Measurements from ENCODE around the gene PLB1.

Gene PLB1, protein sequence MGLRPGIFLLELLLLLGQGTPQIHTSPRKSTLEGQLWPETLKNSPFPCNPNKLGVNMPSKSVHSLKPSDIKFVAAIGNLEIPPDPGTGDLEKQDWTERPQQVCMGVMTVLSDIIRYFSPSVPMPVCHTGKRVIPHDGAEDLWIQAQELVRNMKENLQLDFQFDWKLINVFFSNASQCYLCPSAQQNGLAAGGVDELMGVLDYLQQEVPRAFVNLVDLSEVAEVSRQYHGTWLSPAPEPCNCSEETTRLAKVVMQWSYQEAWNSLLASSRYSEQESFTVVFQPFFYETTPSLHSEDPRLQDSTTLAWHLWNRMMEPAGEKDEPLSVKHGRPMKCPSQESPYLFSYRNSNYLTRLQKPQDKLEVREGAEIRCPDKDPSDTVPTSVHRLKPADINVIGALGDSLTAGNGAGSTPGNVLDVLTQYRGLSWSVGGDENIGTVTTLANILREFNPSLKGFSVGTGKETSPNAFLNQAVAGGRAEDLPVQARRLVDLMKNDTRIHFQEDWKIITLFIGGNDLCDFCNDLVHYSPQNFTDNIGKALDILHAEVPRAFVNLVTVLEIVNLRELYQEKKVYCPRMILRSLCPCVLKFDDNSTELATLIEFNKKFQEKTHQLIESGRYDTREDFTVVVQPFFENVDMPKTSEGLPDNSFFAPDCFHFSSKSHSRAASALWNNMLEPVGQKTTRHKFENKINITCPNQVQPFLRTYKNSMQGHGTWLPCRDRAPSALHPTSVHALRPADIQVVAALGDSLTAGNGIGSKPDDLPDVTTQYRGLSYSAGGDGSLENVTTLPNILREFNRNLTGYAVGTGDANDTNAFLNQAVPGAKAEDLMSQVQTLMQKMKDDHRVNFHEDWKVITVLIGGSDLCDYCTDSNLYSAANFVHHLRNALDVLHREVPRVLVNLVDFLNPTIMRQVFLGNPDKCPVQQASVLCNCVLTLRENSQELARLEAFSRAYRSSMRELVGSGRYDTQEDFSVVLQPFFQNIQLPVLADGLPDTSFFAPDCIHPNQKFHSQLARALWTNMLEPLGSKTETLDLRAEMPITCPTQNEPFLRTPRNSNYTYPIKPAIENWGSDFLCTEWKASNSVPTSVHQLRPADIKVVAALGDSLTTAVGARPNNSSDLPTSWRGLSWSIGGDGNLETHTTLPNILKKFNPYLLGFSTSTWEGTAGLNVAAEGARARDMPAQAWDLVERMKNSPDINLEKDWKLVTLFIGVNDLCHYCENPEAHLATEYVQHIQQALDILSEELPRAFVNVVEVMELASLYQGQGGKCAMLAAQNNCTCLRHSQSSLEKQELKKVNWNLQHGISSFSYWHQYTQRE (N-terminal part only)

GRCh38 chr2:28495551-28496250, at the start of gene PLB1:
TSS of gene PLB1 (plus strand) at chr2:28496060. CDS start at chr2:28496115, 55 bp downstream.
- no peak for DNase-seq

DNA sequence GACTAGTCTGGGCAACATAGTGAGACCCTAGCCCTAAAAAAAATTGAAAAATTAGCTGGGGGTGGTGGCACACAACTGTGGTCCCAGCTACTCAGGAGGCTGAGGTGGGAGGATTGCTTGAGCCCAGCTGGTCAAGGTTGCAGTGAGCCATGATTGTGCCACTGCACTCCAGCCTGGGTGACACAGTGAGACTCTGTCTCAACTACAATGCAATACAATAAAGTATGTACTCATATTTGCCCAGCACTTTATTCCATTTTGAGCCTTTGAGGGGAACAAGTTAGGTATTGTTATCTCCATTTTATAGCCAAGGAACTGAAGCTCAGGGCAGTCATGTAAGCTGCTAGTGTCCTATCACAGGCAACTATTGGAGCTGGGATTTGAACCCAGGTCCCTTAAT, 49.3 kb upstream of the PLB1 start:
- DNase-seq: no peak

DNA sequence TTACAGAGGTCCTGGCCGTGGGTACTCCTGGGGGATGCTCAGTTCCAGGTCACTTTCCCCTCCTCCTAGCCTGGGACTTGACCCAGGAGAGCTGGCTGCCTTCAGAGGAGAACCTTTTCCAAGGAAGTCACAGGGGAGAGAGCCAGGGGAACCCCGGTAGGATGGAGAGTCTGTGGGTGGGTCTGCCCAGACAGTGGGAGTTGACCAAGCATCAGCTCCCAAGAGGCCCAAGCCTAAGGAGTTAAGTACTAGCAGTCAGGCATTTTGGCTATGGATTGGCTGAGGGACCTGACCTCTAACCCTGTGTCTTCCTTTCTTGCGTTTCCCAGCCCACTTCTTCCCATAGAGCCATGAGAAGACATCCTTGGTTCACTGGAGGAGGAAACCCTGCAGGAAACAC, 48.8 kb upstream of the PLB1 start:
- no peak for DNase-seq

GRCh38 chr2:28447943-28448792, 47.7 kb upstream of the PLB1 start:
- DNase-seq: no peak

DNA sequence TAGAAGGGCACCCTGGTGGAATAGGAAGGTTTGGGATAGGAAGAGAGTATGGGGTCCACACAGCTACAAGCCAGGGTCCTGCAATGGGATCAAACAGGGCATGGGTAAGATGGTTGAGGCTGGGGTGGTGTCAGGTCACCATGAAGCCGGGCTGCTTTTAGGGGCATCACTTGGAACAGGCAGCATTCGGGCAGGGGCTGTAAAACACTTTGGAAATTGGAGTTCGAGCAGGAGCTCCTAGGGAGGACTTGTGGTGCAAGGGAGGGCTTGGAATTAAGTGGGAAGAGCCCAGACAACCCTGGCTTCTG, 47.1 kb upstream of the PLB1 start:
- no peak for DNase-seq

DNA sequence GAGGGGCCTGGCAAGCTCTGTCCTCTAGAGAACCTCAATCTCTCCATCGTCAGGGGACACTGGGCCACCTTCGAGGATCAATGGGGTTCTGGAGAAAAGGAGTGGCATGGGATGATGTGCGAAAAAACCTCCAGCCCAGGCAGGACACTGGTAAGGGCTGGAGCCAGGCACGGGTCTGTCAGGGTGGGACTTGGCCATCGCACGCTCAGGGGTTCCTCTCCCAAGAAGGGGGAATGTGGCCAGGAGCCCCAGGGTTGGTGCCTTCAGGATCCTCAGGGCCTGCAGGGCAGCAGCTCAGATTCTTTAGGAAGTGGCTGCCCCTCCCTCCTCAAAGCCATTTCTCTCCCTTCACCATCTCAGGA, 46.8 kb upstream of the PLB1 start:
- no peak for DNase-seq

GRCh38 chr2:28449488-28450395, 46.1 kb upstream of the PLB1 start:
- DNase-seq: no peak

DNA sequence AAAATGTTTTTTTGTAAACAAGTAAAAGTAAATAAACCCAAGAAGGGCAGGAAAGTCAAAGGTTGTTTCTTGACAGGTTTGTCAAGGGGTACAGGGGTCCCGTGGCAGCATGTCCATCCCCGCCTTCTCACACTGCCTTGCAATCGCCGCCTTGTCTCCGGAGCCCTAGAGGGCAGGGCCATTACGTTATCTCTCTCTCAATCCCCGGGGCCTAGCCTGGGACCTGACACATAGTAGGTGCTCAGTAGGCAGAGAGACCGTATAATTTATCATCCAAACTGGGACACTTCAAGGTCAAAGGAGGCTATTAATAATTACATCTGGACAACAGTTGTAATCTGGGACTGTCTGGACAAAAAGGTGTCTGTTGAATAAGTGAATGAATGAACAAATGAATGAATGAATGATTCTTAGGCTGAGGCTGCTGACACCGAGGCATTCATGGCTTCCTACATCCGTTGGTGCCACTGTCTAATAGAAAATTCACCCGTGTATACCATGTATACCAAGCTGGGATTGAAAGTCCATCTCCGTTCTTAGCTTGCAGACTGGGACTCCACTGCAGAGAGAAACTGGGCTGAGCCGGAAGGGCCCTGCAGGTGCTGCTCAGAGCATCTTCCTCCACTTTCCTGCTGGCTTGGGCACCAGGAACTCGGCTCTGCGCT, 44.8 kb upstream of the PLB1 start:
- DNase-seq: no peak

- DNase-seq: no peak
Observed at GRCh38 chr2:28451793-28452533, 43.9 kb upstream of the PLB1 start.

- DNase-seq: no peak
Observed at GRCh38 chr2:28452534-28453081, 43.3 kb upstream of the PLB1 start.

DNA sequence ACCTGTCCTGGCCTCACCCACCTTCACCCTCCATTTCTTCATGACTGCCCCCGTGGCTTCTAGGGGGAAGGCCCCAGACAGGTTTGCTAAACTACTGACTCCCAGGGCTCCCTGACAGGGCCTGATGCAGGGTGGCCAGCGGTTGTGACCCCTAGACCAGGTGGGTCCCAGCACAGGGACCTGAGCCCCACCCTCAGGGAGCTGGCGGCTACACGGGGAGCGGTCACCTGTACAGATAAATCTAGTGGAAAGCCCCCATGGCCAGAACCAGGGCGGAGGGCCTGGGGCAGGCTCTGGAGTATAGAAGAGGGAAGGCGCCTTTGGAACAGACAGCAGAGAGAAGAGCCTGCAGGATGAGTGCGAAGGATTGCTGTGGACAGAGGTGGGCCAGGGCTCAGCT, 42.5 kb upstream of the PLB1 start:
- no peak for DNase-seq

DNA sequence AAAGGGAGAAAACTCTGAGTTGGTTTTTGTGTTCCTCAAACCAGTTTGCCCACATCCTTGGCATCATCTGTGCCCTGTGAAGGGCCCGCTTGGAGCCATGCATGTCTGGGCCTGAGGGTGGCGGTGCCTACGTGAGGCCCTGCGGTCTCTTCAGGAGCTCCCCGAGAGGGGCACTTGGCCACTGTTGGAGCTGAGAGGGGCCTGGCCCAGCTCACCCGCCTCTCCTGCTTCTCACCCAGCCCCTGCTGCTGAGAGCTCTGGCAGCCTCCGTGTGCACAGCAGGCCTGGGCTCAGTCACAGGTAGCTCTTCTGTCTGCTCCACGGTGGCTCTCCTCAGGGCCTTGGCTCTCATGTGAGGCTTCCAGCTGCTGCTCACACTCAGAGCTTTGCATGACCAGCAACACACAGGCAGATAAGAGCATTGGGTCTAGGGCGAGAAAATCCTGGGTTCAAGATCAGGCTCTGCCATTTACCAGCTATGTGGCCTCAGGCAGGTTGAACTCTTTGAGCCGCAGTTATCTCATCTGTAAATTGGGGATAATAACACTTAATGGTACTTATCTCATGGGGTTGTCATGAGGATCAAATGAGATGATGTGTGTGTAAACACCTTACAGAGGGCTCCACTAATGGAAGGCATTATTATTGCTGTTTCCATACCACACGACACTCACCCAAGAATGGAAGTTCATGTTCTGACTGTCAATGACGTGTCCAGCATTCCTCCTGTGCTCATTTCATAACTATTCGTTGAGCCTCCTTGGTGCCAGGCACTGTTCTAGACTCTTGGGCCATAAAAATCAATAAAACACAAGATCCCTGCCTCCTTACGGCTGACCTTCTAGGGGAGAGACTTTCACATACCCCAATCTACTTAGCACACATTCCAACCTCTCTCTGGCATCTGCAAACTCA, 41.6 kb upstream of the PLB1 start:
- DNase-seq: no peak

DNA sequence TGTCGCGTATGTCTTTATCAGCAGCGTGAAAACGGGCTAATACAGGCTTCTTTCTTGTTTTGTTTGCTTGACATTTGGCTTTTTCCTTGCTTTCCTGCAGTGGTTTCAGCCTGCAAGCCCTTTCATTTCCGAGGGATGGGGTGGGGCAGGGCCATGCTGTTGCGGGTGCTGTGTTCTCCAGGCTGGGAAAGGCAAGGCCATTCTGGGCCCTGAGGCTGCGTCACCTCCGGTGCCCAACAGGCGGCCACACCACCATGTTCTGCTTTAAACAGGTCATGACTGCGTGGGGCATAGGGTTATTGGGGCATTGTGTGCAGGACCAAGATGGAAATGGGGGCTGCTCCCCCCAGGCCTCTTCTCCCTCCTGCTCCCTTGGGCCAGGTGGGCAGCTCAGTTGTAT, 38.6 kb upstream of the PLB1 start:
- no peak for DNase-seq

DNA sequence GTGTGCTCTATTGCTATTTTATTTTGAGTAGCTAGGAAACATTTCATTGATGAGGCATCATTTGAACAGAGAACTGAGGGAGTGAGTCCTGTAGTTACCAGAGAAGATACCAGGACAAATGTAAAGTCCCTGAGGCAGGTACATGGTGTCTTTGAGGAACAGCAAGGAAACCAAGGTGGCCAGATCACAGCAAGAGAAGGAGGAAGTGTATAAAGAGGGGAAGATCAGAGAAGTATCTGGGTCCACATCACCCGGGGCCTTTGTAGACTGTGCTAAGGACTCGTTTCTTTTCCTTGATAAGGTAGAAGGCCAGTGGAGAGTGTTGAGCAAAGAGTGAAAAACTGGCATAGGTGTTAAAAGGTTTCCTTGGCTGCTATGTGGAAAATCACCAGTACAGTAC, 34.8 kb upstream of the PLB1 start:
- no peak for DNase-seq

- no peak for DNase-seq
Observed at GRCh38 chr2:28462122-28462521, 33.7 kb upstream of the PLB1 start.

- DNase-seq: no peak
Observed at GRCh38 chr2:28463211-28463816, 32.5 kb upstream of the PLB1 start.

GRCh38 chr2:28463893-28464292, 32.0 kb upstream of the PLB1 start:
- no peak for DNase-seq

All from NCI-H2107 (cell line).